A549 (cell line): ENCODE measurements around the gene MAP3K20.

Experiments
- CHD4 ChIP-seq: fragments of 200-600 bp; sonication (generic); IDR thresholded peaks from 2 replicates; pipeline ENCODE4 v1.6.1; 2016; ENCODE audit warnings: antibody characterized with exemption, mild to moderate bottlenecking, borderline replicate concordance
- ZFP36 ChIP-seq: fragments of 450-650 bp; IDR thresholded peaks from 2 replicates; pipeline ENCODE4 v1.6.1; 2014; ENCODE audit warnings: borderline replicate concordance; ENCODE audit not compliant: partially characterized antibody
- TF ChIP-seq, protein P1 (sequence below): fragments of 250-450 bp; sonication (Bioruptor Pico); IDR thresholded peaks from 2 replicates; pipeline ENCODE4 v1.5.0; 2021; ENCODE audit warnings: mild to moderate bottlenecking, moderate library complexity, borderline replicate concordance
- TF ChIP-seq, protein P2 (sequence below): fragments of >200 bp; sonication (Bioruptor Twin); formaldehyde crosslinking; IDR thresholded peaks from 3 replicates; pipeline ENCODE4 v1.6.1; 2016
- TF ChIP-seq, protein P3 (sequence below): fragments of >200 bp; sonication (Bioruptor Twin); formaldehyde crosslinking; IDR thresholded peaks from 3 replicates; pipeline ENCODE4 v1.5.1; 2016

DNA sequence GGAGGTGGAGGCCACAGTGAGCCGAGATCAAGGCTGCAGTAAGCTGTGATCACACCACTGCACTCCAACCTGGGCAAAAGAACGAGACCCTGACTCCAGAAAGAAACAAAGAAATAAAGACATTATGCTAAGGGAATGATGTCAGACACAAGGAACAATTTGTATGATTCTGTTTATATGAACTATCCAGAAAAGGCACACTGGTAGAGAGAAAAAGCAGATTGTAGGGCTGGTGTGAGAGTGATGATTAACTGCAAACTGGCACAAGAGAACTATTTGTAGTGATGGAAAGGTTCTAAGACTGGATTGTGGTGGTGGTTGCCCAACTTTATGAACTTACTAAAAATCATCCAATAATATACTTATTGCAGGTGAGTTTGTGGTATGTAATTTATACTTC is 106.3 kb downstream of the MAP3K20 start:
- TF ChIP-seq, protein P1, sequence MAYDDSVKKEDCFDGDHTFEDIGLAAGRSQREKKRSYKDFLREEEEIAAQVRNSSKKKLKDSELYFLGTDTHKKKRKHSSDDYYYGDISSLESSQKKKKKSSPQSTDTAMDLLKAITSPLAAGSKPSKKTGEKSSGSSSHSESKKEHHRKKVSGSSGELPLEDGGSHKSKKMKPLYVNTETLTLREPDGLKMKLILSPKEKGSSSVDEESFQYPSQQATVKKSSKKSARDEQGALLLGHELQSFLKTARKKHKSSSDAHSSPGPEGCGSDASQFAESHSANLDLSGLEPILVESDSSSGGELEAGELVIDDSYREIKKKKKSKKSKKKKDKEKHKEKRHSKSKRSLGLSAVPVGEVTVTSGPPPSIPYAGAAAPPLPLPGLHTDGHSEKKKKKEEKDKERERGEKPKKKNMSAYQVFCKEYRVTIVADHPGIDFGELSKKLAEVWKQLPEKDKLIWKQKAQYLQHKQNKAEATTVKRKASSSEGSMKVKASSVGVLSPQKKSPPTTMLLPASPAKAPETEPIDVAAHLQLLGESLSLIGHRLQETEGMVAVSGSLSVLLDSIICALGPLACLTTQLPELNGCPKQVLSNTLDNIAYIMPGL (CRISPR knock-in tag): no peak
- TF ChIP-seq CHD4 (no peak), ZFP36 (no peak)
- TF ChIP-seq, protein P2, sequence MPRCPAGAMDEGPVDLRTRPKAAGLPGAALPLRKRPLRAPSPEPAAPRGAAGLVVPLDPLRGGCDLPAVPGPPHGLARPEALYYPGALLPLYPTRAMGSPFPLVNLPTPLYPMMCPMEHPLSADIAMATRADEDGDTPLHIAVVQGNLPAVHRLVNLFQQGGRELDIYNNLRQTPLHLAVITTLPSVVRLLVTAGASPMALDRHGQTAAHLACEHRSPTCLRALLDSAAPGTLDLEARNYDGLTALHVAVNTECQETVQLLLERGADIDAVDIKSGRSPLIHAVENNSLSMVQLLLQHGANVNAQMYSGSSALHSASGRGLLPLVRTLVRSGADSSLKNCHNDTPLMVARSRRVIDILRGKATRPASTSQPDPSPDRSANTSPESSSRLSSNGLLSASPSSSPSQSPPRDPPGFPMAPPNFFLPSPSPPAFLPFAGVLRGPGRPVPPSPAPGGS: no peak
- TF ChIP-seq, protein P3, sequence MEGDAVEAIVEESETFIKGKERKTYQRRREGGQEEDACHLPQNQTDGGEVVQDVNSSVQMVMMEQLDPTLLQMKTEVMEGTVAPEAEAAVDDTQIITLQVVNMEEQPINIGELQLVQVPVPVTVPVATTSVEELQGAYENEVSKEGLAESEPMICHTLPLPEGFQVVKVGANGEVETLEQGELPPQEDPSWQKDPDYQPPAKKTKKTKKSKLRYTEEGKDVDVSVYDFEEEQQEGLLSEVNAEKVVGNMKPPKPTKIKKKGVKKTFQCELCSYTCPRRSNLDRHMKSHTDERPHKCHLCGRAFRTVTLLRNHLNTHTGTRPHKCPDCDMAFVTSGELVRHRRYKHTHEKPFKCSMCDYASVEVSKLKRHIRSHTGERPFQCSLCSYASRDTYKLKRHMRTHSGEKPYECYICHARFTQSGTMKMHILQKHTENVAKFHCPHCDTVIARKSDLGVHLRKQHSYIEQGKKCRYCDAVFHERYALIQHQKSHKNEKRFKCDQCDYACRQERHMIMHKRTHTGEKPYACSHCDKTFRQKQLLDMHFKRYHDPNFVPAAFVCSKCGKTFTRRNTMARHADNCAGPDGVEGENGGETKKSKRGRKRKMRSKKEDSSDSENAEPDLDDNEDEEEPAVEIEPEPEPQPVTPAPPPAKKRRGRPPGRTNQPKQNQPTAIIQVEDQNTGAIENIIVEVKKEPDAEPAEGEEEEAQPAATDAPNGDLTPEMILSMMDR: no peak
